Left hindlimb (tissue), 1 donor: ENCODE measurements around the gene SLC38A11.
A peak's percentile ranks its signal among the peaks of the same experiment; 100 is the strongest.

Experiments
- DNase-seq: peaks from one replicate; pipeline ENCODE4 v3.0.0-alpha.2; 2018

Gene SLC38A11

DNA sequence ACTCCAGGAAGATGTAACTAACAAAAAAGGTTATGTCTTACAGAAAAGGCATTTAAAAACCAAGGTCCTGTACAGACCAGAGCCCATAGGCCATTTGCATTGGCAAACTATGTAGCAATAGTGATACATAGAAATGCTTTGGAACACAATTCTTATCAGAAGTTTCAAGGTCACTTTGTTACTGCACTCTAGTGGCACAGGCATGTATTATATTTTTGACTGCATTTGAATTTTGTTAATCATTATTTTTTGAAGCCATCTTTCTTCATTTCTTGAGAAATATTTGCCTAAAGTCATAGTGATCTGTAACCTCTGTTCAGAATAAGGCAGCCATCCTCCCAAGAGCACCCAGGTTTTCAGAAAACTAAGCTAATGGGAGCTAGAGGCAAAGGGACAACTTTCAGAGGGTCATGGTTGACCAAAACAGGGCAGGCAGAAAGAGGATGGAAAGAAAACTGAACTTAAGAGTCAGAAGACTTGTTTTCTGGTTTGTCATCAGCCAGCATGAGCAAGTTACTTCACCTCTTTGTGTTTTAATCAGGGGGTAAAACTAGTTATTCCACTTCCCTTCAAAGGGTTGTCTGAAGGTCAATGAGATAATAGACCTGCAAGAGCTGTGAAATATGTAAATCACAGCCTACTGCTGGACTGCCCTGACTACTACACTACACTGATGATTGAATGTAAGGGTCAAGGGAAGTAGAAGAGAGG lies 41.5 kb downstream of the SLC38A11 start:
- DNase-seq, result no peak

DNA sequence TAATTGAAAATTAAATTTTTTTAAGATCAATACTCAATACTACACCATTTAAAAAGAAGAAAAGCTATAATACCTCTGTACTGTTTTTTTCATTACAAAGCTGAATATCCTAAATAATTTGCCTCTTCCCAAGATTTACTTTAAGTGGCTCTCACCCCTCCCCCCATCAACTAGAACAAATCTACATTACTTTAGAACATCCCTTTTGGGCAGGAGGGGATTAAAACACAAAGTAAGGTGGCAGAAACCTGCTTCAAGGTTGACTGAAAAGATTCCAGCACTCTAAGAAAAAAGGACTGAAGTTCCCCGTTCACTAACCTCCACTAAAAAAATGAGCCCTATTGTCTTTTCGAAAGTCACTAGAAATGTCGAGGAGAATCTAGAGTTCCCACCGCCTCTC lies 42.3 kb downstream of the SLC38A11 start:
- no peak for DNase-seq

DNA sequence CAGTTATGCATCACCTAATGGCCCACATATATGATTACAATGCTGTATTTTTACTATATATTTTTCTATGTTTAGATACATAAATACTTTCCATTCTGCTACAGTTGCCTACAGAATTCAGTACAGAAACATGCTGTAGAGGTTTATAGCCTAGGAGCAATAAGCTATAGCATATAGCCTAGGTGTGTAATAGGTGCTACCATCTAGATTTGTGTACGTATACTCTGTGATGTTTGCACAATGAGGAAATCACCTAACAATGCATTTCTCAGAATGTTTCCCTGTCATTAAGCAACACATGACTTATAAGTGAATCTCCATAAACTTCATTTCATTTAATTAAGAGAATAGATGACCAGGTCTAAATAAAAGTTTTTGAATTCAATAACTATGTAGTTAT lies 43.5 kb downstream of the SLC38A11 start:
- DNase-seq, result no peak

GRCh38 chr2:164910101-164910899 lies 45.0 kb downstream of the SLC38A11 start:
- no peak for DNase-seq

DNA sequence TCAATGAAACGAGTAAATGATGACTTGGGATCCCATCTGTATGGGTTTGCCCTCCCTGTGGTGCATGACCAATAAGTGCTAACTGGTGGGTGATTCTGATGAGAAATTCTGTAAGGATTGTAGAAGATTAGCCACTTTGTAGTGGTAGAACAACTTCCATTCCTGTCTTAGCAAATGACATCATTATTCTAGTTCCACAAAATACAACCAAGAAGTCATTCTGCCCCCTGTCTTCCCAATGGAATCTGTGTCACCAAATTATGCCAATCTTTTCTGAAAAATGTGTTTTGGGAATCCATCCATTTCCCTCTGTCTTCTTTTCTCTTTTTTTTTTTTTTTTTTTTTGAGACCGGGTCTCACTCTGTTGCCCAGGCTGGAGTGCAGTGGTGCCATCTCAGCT lies 48.4 kb downstream of the SLC38A11 start:
- no peak for DNase-seq

- no peak for DNase-seq
Observed at GRCh38 chr2:164905307-164905706, 50.0 kb downstream of the SLC38A11 start.

DNA sequence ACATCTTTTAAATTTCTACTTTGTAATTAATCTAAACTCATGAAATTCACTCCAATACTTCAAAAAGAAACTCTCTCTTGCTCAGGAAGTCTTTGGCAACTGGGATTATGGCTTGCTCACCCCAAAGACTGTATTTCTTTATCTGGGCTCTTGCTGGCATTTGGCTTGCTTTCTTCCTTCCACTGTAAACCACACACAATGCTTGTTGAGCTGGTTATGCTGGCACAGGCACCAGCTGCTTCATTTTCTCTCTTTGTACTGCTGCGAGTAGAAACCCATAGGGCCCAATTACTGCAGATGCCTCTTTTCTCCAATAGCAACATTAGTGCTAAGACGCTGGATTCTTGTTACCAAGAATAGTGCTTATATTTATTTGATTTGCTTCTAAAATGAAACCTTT lies 51.4 kb downstream of the SLC38A11 start:
- DNase-seq, result no peak

GRCh38 chr2:164903204-164903603 lies 52.1 kb downstream of the SLC38A11 start:
- no peak for DNase-seq

GRCh38 chr2:164899121-164899520 lies 56.2 kb downstream of the SLC38A11 start:
- no peak for DNase-seq

- no peak for DNase-seq
Observed at GRCh38 chr2:164898475-164898874, 56.9 kb downstream of the SLC38A11 start.

DNA sequence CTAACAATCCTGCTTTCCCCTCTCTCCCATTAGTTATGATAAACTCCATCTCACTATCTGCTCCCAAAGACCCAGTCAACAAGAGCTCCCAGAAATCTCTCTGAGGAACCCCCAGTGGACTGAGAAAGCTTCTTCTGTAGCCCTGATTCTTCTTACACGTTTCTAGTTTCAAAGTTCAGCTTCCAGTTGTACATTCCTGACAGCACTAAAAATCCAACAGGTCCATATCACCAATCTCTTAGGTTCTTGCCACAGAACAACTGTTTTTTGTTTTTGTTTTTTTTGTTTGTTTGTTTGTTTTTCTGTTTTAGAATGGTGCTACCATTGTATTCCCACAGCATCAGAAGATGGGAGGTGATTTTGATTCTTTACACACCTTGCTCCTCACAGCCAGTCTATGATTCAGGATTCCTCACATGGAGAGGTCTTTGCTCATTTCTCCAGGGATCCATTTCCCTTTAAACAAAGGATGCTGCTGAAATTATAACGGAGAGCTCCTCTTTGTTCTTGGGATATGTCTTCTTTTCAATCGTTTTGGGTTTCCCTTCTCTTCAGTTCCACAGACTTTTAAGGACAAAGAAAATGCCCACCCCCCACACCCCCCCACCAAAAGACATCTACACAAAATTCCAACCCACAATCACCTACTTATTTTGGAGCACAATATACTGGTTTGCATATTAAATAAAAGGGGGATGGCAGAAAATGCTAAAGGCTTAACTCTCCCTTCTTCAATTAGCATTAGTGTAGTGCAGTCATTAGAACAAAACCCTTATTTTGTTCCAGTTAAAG lies 57.7 kb downstream of the SLC38A11 start:
- DNase-seq, result no peak

DNA sequence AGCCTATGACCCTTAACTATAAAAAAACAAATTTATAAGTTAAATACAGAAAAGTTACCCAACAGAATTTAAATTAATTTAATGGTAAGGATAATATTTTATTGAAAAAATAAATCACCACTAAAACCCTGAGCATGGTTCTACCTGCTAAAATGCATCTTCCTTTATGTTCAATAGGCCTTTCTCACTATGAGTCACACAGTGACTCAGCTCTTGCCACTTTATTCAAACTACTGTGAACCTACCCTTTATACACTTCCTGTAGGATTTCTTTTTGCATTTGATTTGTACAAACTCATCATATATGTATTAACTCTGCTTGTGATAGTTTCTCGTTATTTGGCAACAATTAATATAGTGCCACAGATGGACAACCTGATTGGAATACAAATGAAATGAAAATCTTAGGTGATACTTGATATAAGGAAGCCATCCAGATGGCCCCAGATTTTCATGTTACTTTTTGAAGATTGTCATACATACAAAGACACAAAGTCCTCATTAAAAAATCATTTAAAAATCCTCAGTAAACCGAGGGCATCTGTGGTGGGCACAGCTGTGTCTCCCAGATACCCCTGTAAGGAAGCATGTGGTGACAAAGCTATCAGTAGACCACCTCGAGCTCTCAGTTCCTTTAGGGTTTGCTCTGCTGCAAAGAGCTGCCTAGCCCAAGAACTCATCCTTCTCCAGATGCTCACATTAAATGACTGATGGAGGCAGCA lies 58.5 kb downstream of the SLC38A11 start:
- DNase-seq, result no peak

- no peak for DNase-seq
Observed at GRCh38 chr2:164896226-164896625, 59.1 kb downstream of the SLC38A11 start.

DNA sequence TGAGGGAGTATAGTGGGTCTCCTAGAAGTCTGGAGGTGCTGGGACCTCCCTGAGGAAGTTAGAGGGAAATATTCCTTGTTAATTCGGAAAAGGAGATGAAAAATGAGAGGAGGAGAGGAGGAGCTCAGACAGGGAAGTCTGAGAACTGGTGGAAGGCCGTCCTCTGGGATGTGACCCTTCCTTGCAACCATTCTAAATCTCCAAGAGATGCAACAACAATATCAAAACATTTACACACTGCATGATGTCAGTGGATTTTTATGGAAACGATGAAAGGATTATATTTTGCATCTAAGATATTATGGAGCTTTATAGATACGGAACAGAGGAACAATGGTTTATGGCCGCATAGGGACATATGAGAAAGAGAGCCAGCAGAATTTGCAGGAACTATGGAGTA lies 63.9 kb downstream of the SLC38A11 start:
- no peak for DNase-seq

GRCh38 chr2:164890544-164890943 lies 64.8 kb downstream of the SLC38A11 start:
- no peak for DNase-seq

- DNase-seq, result no peak
Observed at GRCh38 chr2:164888592-164888991, 66.7 kb downstream of the SLC38A11 start.

GRCh38 chr2:164887434-164888144 lies 67.7 kb downstream of the SLC38A11 start:
- DNase-seq, result no peak

DNA sequence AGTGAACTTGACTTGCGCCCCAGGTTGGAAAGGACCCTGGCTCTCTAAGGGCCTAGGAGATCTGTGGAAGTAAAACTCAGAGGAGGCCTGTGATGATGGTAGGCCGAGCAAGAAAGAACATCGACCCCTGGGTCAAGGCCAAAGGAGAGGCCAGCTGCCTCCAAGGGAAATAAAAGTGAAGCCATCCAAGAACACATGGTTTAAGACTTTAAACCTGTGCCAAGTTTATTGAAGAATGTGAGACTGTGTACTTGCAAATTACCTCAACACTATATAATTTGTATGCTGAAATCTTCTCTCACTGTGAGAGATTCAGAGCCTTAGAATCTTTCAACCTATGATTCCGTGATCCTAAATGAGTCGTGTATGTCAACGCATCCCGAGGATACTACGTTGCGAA lies 73.0 kb downstream of the SLC38A11 start:
- DNase-seq, result peak; percentile 38

DNA sequence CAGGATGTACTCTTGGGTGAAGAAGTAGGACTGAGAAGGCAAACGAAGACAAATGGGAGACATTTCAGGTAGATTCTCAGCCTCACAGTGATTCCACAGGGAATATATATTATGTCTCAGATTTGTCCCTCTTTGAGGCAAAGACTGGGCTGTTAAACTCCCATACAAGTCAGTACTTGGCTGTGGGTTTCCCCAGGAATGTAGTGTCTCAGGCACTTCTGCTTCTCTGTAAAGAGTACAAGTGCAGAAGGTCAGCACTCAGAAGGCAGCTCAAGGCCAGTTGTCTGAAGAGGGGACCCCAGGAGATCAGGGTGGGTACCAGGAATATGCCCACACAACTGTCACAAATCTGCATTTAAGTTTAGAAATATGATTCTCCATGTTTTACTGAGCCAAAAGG lies 73.8 kb downstream of the SLC38A11 start:
- DNase-seq, result no peak

DNA sequence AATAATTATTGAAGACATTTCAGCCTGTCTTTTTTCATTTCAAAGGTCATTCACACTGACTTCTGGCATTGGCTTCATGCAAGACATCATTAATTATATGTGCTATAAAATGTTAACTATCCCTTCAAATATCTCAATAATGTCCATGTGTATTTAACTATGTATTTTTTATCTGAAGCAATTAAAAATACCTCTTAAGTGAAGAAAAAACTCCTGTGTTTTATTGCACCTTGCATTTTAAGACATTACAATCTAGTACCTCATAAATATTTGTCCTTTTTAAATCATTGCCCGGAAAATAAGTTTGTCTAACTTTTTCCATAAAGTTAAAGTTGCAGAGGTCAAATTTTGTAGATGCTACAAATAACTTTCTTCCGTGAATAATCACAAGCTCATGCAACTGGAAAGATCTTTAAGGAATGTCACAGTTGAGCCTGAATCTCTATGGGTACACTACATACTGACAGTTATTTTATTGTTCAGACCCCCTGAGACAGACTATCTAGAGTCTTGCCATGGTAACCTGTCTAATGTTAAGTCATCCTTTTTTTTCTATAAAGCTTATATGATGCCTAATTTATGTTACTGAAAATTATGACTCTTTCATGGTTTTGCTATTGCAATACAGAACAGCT lies 75.3 kb downstream of the SLC38A11 start:
- DNase-seq, result no peak

DNA sequence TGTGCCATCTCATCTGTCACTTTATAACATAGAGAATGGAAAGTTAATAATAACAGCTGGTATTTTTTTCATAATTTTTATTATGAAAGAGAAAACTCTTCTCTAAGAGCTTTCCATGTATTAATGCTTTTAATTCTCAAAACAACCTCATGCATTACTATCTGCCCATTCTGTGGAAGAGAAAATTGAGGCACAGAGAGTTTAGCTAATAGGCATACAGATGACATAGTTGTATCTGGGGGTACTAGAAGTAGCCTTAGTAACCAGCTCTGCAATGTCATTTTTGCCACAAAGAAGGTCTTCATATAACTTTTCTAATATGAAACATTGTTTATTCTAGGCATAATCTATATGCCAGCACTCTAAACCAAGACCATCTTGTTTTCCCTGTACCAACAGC lies 77.4 kb downstream of the SLC38A11 start:
- DNase-seq, result no peak

DNA sequence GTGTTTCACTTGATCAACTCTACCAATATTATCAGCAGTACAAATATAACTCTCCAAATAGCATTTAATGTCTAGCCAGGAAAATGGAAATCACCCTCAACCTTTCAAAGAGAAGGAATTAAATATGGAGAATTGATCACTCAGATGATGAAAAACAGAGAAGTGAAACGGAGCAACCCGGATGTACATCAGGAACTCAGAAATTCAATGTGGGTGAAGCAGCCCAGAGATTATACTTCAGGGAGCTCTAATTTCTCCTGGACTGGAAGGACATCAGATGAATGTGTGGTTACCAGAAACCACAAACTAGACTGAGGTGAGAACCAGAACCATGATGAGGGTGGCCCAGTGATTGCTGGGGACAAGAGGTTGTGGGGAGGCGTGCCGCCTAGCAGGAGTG lies 78.2 kb downstream of the SLC38A11 start:
- DNase-seq, result no peak
